Measurements from ENCODE around the gene FKBP5. TPM values are rescaled to one million over a fixed set of nuclear protein-coding genes. Genes with fewer than 3 reads are reported as not detected.

FKBP5 gene
- total and polyA plus RNA-seq, 10 of the 15 experiments (the other 5 are each of a cell fraction or from before 2014, with no cell fraction given) = 29.0 to 123 (median 62.3) TPM

DNA sequence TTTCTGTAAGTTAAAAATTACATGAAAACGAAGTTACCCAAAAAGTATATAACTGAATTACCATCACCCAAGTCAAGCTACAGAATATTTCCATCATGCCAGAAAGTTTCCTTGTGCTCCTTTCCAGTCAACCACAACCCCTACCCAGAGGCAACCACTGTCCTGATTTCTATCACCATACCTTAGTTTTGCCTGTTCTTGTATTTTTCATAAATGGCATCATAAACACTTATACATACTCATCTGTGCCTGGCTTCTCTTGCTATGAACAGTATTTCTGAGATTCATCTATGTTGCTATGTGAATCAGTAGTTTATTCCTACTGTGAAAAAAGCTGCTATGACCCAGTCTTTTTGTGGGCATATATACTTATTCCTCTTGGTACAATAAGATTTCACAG lies 7.4 kb downstream of the FKBP5 start:
- no TSS peak for BruUV-seq (replicated peaks)
- H2AFZ ChIP-seq (ENCODE audit: control insufficient read depth, low read depth, low read length) = no peak overlapping the region

More for the DNA sequence above, 7.4 kb downstream of the FKBP5 start:
- in situ Hi-C loops (cut with MboI) = no loop called here
- Histone ChIP-seq H3K4me1 (ENCODE audit: control insufficient read depth, insufficient read depth, low read length) (peaks cover 6% of the 10 kb centered on the region; the same call in 1 of the 2 replicates), H3K9me3 (replicated peaks; ENCODE audit: control insufficient read depth, insufficient read depth, low read length) (peaks cover 2% of the 10 kb centered on the region; the same call in 1 of the 3 replicates), H3K27me3 (replicated peaks in 1 of 2; ENCODE audit: control insufficient read depth in 2 of 2, insufficient read depth in 2 of 2, low read length in 1 of 2) (no peaks in the 10 kb centered on the region), H3K79me2 (ENCODE audit: control insufficient read depth, insufficient read depth, low read length) (peaks cover 66% of the 10 kb centered on the region), H4K20me1 (ENCODE audit: control insufficient read depth, insufficient read depth) (no peaks in the 10 kb centered on the region), H3K27ac (ENCODE audit: control insufficient read depth, insufficient read depth) (peak overlapping the region; percentile 18; the same call in 1 of the 2 replicates), H3K4me3 (no peak overlapping the region), H3K4me2 (ENCODE audit: control insufficient read depth, insufficient read depth) (peak overlapping the region; percentile 27; the same call in 1 of the 2 replicates), H3K36me3 (ENCODE audit: control insufficient read depth in 2 of 2, insufficient read depth in 2 of 2, low read length in 1 of 2) (no peaks in the 10 kb centered on the region; a peak in 1 of 4 replicates), H3K9ac (ENCODE audit: control insufficient read depth, insufficient read depth, low read length) (no peak overlapping the region)
- SMC1A ChIA-PET (ENCODE audit: uncharacterized antibody, unreplicated experiment) = interaction anchor here (0.9 to 8.5 kb wide), 15 partner anchors 9 to 97 kb away, joined by 3 to 69 read pairs (median 5); no protein-coding TSS in a partner anchor
- DNase-seq (ENCODE audit: low read depth, low spot score) (no peak), FAIRE-seq (no peak), ATAC-seq (peak; percentile 49)
- intact Hi-C loops (cut with micrococcal nuclease; ENCODE audit: unreplicated experiment) = no loop called here
- POLR2A ChIA-PET = interaction anchor here (0.5 to 1.9 kb wide), 6 partner anchors 9 to 921 kb away, joined by 3 to 11 read pairs (median 4); partner anchors contain the start of gene ARMC12
- no peak for TF ChIP-seq ZNF384 (IDR thresholded peaks at IDR 0.05; ENCODE audit: borderline replicate concordance, low read depth, low read length)
- no peak for TF ChIP-seq GATAD2B (conservative IDR thresholded peaks at IDR 0.05; ENCODE audit: low read depth)
- TF ChIP-seq, protein P1, sequence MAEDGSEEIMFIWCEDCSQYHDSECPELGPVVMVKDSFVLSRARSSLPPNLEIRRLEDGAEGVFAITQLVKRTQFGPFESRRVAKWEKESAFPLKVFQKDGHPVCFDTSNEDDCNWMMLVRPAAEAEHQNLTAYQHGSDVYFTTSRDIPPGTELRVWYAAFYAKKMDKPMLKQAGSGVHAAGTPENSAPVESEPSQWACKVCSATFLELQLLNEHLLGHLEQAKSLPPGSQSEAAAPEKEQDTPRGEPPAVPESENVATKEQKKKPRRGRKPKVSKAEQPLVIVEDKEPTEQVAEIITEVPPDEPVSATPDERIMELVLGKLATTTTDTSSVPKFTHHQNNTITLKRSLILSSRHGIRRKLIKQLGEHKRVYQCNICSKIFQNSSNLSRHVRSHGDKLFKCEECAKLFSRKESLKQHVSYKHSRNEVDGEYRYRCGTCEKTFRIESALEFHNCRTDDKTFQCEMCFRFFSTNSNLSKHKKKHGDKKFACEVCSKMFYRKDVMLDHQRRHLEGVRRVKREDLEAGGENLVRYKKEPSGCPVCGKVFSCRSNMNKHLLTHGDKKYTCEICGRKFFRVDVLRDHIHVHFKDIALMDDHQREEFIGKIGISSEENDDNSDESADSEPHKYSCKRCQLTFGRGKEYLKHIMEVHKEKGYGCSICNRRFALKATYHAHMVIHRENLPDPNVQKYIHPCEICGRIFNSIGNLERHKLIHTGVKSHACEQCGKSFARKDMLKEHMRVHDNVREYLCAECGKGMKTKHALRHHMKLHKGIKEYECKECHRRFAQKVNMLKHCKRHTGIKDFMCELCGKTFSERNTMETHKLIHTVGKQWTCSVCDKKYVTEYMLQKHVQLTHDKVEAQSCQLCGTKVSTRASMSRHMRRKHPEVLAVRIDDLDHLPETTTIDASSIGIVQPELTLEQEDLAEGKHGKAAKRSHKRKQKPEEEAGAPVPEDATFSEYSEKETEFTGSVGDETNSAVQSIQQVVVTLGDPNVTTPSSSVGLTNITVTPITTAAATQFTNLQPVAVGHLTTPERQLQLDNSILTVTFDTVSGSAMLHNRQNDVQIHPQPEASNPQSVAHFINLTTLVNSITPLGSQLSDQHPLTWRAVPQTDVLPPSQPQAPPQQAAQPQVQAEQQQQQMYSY (CRISPR knock-in tag; IDR thresholded peaks at IDR 0.05) = no peak
- no peak for TF ChIP-seq SIN3A (IDR thresholded peaks at IDR 0.05; ENCODE audit: low read depth, low read length)
- TF ChIP-seq, protein P2, sequence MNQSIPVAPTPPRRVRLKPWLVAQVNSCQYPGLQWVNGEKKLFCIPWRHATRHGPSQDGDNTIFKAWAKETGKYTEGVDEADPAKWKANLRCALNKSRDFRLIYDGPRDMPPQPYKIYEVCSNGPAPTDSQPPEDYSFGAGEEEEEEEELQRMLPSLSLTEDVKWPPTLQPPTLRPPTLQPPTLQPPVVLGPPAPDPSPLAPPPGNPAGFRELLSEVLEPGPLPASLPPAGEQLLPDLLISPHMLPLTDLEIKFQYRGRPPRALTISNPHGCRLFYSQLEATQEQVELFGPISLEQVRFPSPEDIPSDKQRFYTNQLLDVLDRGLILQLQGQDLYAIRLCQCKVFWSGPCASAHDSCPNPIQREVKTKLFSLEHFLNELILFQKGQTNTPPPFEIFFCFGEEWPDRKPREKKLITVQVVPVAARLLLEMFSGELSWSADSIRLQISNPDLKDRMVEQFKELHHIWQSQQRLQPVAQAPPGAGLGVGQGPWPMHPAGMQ (IDR thresholded peaks at IDR 0.05; ENCODE audit: borderline replicate concordance) = no peak
- no peak for TF ChIP-seq ZBED1 (IDR thresholded peaks at IDR 0.05; ENCODE audit: borderline replicate concordance)
- no peak for TF ChIP-seq MTA3 (IDR thresholded peaks at IDR 0.05; ENCODE audit: borderline replicate concordance, low read length)
- TF ChIP-seq TAF1 (IDR thresholded peaks at IDR 0.05; ENCODE audit: borderline replicate concordance, low read depth, low read length) = no peak
- no peak for TF ChIP-seq STAT3 (IDR thresholded peaks at IDR 0.05; ENCODE audit: low read depth, low read length)
- TF ChIP-seq SREBF1 (IDR thresholded peaks at IDR 0.05; ENCODE audit: low read length) = no peak
- TF ChIP-seq, protein P3, sequence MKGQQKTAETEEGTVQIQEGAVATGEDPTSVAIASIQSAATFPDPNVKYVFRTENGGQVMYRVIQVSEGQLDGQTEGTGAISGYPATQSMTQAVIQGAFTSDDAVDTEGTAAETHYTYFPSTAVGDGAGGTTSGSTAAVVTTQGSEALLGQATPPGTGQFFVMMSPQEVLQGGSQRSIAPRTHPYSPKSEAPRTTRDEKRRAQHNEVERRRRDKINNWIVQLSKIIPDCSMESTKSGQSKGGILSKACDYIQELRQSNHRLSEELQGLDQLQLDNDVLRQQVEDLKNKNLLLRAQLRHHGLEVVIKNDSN (IDR thresholded peaks at IDR 0.05; ENCODE audit: borderline replicate concordance, extremely low read length, insufficient read depth, low read depth, low read length) = no peak
- CTCF ChIA-PET = interaction anchor here (0.6 to 3.8 kb wide), 8 partner anchors 12 to 97 kb away, joined by 3 to 22 read pairs (median 4); partner anchors contain the start of gene ARMC12
- RAD21 ChIA-PET (ENCODE audit: unreplicated experiment) = interaction anchor here (0.8 to 3.7 kb wide), 6 partner anchors 12 to 55 kb away, joined by 3 to 22 read pairs (median 6); partner anchors contain the start of gene ARMC12
- 44% methylated on average over 1 of the region's 1 CpG for WGBS (ENCODE audit: insufficient coverage, insufficient replicate concordance, low lambda C conversion rate, missing lambda C conversion rate)

Measured in GM12878 (cell line).